ENCODE measurements around the gene BTNL9.

DNA sequence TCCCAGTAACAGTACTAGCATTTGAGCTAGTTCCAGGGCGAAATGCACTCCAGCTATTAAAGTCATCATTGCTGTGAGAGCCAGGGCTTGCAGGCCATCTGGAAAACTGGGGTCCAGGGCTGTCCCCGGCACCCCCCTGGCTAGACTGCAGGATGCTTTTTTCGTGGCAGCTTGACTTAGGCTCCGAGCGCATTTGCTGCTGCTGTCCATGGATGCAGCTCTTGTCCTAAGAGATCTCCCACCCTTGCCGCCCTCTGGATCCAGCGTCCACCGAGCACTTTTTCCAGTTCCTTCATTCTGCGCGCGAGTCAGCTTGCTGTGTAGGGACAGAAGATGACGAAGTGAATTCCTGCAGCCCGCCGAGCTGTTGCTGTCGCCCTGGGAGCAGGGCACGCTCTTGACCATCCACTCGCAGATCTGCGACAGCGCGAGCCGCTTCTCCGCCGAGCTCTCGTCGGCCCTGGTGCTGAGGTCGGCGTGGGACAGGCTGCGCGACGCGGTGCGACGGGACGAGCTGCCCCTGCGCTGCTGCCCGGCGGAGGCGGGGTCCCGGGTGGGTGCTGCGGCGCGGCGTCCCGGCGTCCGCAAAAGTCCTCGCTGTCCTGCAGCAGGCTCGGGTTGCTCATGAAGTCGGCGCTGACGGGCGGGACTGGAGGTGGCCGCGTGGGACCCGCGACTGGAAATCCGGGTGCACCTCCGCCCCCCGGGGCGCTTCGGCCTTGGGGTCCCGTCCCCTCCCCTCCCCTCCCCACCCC lies 60.2 kb downstream of the BTNL9 start:
- no peak for TF ChIP-seq POLR2AphosphoS5 (IDR thresholded peaks at IDR 0.05; ENCODE audit: low read depth, low read length)
- TF ChIP-seq TAF1 (IDR thresholded peaks at IDR 0.05; ENCODE audit: borderline replicate concordance, insufficient read depth, low read length), result no peak
- TF ChIP-seq, protein P1, sequence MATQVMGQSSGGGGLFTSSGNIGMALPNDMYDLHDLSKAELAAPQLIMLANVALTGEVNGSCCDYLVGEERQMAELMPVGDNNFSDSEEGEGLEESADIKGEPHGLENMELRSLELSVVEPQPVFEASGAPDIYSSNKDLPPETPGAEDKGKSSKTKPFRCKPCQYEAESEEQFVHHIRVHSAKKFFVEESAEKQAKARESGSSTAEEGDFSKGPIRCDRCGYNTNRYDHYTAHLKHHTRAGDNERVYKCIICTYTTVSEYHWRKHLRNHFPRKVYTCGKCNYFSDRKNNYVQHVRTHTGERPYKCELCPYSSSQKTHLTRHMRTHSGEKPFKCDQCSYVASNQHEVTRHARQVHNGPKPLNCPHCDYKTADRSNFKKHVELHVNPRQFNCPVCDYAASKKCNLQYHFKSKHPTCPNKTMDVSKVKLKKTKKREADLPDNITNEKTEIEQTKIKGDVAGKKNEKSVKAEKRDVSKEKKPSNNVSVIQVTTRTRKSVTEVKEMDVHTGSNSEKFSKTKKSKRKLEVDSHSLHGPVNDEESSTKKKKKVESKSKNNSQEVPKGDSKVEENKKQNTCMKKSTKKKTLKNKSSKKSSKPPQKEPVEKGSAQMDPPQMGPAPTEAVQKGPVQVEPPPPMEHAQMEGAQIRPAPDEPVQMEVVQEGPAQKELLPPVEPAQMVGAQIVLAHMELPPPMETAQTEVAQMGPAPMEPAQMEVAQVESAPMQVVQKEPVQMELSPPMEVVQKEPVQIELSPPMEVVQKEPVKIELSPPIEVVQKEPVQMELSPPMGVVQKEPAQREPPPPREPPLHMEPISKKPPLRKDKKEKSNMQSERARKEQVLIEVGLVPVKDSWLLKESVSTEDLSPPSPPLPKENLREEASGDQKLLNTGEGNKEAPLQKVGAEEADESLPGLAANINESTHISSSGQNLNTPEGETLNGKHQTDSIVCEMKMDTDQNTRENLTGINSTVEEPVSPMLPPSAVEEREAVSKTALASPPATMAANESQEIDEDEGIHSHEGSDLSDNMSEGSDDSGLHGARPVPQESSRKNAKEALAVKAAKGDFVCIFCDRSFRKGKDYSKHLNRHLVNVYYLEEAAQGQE (IDR thresholded peaks at IDR 0.05; ENCODE audit: insufficient read depth in 1 of 2, low read depth in 2 of 2, low read length in 2 of 2), result no peak
- no peak for TF ChIP-seq SIN3A (IDR thresholded peaks at IDR 0.05; ENCODE audit: borderline replicate concordance, insufficient read depth, low read length)
- no peak for TF ChIP-seq FOXP2 (optimal IDR thresholded peaks at IDR 0.05; ENCODE audit: borderline replicate concordance, extremely low read depth, extremely low read length, insufficient read depth)
